Pulmonary artery endothelial cell (primary cell): ENCODE results near the gene OR2T11. TPM values are rescaled to one million over a fixed set of nuclear protein-coding genes. Genes with fewer than 3 reads are reported as not detected.
"Not testable (repeated sequence)": the region's sequence is repeated elsewhere in the genome, so short reads cannot be mapped to it uniquely, and the experiment has no call there.

Experiments used
- DNase-seq: peaks from one replicate; pipeline ENCODE4 v3.0.0-alpha.2; 2011; ENCODE audit warnings: low read depth, low spot score
- total RNA-seq: library from RNA; depleted of rRNA; stranded (reverse); fragments of >200 nt; gene quantifications from 2 replicates; pipeline ENCODE4 v1.2.3, GENCODE V29; 2014

The OR2T11 gene
- total RNA-seq, result not detected in 2 replicates

- DNase-seq, result not testable (repeated sequence)
These were observed at the start of gene OR2T11 for GRCh38 chr1:248634991-248635390. Gene OR2T11, minus strand, starts transcription at chr1:248635091. Its CDS starts 7,963 bp downstream, at chr1:248627128.

GRCh38 chr1:248681651-248682050, 46.8 kb upstream of the OR2T11 start:
- no peak for DNase-seq

GRCh38 chr1:248670003-248670402, 35.1 kb upstream of the OR2T11 start:
- DNase-seq, result no peak

GRCh38 chr1:248663453-248664328, 28.8 kb upstream of the OR2T11 start:
- DNase-seq, result not testable (repeated sequence)

- not testable (repeated sequence) for DNase-seq
These were observed 21.9 kb upstream of the OR2T11 start for GRCh38 chr1:248656797-248657196.

DNA sequence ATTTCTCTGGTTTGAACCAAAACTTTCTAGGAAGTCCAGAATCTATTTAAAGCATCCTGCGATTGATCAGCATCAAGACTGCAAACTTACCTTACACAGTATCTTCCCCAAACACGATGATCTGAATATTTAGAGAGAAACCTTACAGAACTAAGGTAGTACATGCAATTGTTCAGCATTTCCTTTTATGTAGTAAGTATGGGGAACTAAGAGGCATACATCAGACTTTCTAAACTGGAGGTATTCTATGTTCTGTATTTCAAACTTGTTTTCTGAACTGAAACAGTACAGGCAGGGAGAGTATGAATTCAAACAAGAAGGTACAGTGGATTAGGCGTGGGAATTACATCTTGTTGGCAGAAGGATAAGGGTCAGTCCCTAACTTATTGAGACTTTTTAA, 20.5 kb upstream of the OR2T11 start, which contains the start of gene OR2T27:
Gene OR2T27 (minus strand): TSS at position 175 of the 400 bp plus-strand sequence. CDS start 4,644 bp downstream, outside the sequence.
- DNase-seq, result not testable (repeated sequence)

- DNase-seq, result not testable (repeated sequence)
These were observed 14.1 kb upstream of the OR2T11 start for GRCh38 chr1:248648770-248649536.

GRCh38 chr1:248645178-248645577, 10.3 kb upstream of the OR2T11 start, which contains the start of gene OR2T35:
Gene OR2T35, minus strand, starts transcription at chr1:248645278. Its CDS starts 6,020 bp downstream, at chr1:248639258.
- not testable (repeated sequence) for DNase-seq

DNA sequence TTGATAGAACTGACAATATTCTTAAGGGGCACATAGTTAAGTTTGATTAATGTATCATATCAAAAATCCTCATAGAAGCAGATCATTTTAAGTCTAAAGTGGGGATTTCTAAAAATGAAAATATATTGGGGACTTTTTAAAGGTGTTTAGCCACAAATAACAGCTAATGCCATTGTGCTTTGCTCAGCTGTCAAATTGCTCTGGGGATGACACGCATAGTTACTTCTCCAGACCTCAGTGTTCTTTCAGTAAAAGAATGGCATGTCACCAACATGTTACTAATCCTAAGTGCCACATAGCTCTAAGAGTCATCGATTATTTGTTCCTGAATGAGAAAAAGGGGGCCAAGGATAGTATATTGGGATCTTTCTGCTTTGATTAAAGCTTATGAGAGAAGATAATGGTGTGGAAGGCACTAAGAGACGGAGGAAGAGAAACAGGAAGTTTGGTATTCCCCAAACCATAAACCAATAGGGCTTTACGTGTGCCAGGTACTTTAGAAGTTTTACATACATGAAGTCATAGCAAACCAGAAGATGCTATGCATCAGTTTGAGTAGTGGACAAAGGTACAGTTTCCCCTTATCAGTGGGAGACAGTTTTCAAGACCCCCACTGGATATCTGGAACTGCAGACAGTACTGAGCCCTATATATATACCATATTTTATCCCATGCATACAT, 8.2 kb upstream of the OR2T11 start:
- DNase-seq, result not testable (repeated sequence)

DNA sequence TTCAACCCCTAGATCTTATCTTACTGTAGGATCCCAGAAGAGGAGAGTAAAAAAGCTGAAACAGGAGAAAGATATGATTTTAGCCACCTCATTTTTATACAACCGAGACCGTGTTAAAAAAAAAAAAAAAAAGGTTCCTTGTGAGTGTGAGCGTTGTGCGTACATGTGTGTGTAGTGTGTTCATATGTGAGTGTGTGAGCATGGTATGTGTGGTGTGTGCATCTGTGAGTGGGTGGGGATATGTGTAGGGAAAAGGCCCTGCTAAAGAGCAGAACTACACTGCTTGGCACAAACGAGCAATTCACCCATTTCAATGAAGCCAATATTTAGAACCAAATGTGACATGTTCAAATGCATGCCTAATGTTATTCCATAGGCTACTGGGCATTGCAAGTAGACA, 6.7 kb upstream of the OR2T11 start:
- not testable (repeated sequence) for DNase-seq

GRCh38 chr1:248640906-248641305, 6.0 kb upstream of the OR2T11 start:
- DNase-seq, result not testable (repeated sequence)

- not testable (repeated sequence) for DNase-seq
These were observed 4.8 kb upstream of the OR2T11 start for GRCh38 chr1:248639652-248640051.

GRCh38 chr1:248636612-248637011, 1.7 kb upstream of the OR2T11 start:
- DNase-seq, result not testable (repeated sequence)

- DNase-seq, result no peak
These were observed 3.4 kb downstream of the OR2T11 start for GRCh38 chr1:248631354-248632008.

DNA sequence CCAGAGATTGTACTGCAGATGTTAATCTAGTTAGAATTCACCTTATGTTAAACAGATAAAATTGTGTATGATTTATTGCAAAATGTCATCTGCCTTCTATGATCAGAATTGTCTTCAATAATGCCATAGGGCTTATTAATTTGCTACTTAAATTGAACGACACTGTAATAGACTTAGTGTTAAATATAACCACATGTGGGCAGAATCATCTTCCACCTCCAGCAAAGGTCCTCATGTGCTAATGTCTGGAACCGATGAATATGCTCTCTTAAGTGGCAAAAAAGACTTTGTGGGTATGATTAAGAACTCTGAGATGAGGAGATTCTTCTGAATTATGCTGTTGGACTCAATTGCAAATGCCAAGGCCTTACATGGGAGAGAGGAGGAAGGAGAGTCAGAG, 4.3 kb downstream of the OR2T11 start:
- DNase-seq, result no peak

DNA sequence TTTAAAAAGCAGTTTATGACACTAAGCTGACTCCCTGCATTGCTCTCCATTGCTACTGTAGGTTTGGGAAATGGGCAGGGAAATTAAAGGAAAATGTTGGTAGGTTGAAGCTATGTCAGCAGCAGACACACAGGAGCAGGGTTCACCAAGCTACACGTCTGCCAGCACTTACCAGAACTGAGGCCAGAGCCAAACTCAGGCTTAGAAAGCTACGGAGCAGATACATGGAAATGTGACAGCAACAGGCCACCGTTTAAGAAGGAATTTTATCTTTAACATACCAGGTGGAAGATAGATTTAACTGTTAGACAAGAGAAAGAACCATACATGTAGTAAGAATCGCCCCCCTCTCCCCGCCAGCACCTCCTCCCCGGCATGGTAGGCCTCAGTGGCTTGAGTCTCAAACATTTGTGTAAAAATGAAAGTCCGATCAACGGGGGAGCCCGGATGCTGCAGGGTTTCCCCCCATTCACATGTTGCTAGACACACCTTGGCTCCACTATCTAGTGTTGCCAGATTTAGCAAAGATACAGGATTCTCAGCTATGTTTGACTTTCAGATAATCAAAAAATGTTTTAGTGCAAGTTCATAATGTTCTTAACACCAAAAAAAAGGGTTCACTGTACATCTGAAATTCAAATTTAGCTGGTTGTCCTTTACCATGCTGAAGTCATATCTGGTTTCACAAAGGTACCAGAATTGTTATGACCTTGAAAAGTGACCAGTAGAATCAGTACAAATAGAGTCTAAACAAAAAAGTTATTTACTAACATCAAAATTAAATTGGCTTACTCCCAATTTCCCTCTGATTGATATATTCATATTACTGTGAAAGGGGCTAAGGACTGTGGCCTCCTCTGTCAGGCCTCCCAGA, 6.7 kb downstream of the OR2T11 start:
- DNase-seq, result no peak

DNA sequence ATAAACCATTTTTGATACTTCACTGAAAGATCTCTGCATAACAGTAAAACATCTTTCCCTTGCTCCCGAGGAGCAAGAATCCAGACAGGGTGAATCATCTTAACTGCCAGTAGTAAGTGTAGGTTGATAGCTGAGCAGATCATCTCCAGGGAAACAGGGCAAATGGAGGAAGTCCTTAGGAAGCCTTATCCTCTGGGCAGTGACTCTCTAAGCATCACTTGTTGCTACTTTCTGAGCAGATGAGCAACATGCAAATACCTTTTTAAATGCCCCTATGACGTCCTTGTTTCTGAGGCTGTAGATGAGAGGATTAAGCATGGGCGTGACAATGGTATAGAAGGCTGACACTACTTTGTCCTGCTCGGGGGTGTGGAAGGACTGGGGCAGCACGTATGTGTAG, 8.9 kb downstream of the OR2T11 start:
- DNase-seq, result no peak

GRCh38 chr1:248625166-248625565, 9.7 kb downstream of the OR2T11 start:
- no peak for DNase-seq

- DNase-seq, result no peak
These were observed 12.3 kb downstream of the OR2T11 start for GRCh38 chr1:248622570-248623001.

- no peak for DNase-seq
These were observed 13.1 kb downstream of the OR2T11 start for GRCh38 chr1:248621770-248622169.
